T-helper 17 cell (primary cell): ENCODE measurements around the gene CLRN2. TPM values are rescaled to one million over a fixed set of nuclear protein-coding genes. Genes with fewer than 3 reads are reported as not detected.

Experiments used
- ATAC-seq: fragments of 150-1000 bp; cut with Tn5 transposase; 2 replicates; pipeline ENCODE4 v1.10.0; 2021; ENCODE audit warnings: mild to moderate bottlenecking, moderate library complexity
- DNase-seq, 3 donors: peaks; one replicate each; pipeline versions ENCODE4 v3.0.0 to v3.0.0-alpha.2; 2020 to 2021
- H3K9me3 ChIP-seq: one replicate; pipeline ENCODE4 v1.7.0; 2013; ENCODE audit warnings: low read length, mild to moderate bottlenecking; ENCODE audit not compliant: control insufficient read depth, poor library complexity, severe bottlenecking
- H3K27ac Mint-ChIP-seq: one replicate; pipeline ENCODE4 v1.8.0; 2022; ENCODE audit warnings: mild to moderate bottlenecking, moderate library complexity, mixed read lengths
- H3K27me3 Mint-ChIP-seq: one replicate; pipeline ENCODE4 v1.8.0; 2022; ENCODE audit warnings: mixed read lengths
- H3K36me3 Mint-ChIP-seq: one replicate; pipeline ENCODE4 v1.8.0; 2022; ENCODE audit warnings: low read depth, mixed read lengths
- H3K4me1 Mint-ChIP-seq: one replicate; pipeline ENCODE4 v1.8.0; 2022; ENCODE audit warnings: mild to moderate bottlenecking, mixed read lengths
- H3K4me3 Mint-ChIP-seq: one replicate; pipeline ENCODE4 v1.8.0; 2022; ENCODE audit warnings: mild to moderate bottlenecking, moderate library complexity, mixed read lengths
- total RNA-seq, 4 donors: library from RNA in 2 of 4; stranded (reverse) in 2 of 4; gene quantifications; one replicate each; pipeline ENCODE4 v1.2.3 and lab custom pipeline; 2022 to 2026

The CLRN2 gene
- total RNA-seq, 2 donors from 2014 or later, result not detected

- Mint-ChIP-seq H3K27me3 (no peaks in the 10 kb centered on the region), H3K4me3 (no peak overlapping the region), H3K36me3 (no peaks in the 10 kb centered on the region), H3K27ac (peak overlapping the region; percentile 27), H3K4me1 (peaks cover 5% of the 10 kb centered on the region)
- no peak for DNase-seq
- H3K9me3 ChIP-seq, result no peaks in the 10 kb centered on the region
- no peak for ATAC-seq
Observed at GRCh38 chr4:17492058-17492741, 22.8 kb upstream of the CLRN2 start.

DNA sequence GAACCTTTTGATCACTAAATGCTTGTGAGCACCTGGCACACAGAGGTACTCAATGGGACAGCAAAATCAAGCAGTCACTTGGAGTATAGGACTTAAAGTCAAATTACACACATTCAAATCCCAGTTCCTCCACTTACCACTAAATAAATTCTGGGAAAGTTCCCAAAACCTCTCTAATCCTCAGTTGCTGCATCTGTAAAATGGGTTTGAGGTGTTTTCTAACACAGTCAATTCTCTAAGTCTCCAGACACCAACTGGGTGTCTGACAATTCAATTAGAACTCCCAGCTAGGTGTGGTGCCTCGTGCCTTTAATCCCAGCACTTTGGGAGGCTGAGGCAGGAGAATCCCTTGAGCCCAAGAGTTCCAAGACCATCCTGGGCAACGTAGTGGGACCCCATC, 22.1 kb upstream of the CLRN2 start:
- H3K36me3 Mint-ChIP-seq, result no peaks in the 10 kb centered on the region
- ATAC-seq, result no peak
- H3K27ac Mint-ChIP-seq, result no peak overlapping the region
- no peaks in the 10 kb centered on the region for H3K9me3 ChIP-seq
- no peak overlapping the region for H3K4me3 Mint-ChIP-seq
- peaks cover 5% of the 10 kb centered on the region for H3K4me1 Mint-ChIP-seq
- no peaks in the 10 kb centered on the region for H3K27me3 Mint-ChIP-seq
- no peak for DNase-seq

- no peaks in the 10 kb centered on the region for H3K9me3 ChIP-seq
- no peak for ATAC-seq
- Mint-ChIP-seq H3K36me3 (peaks cover 3% of the 10 kb centered on the region), H3K4me3 (no peak overlapping the region), H3K4me1 (peaks cover 7% of the 10 kb centered on the region), H3K27me3 (no peaks in the 10 kb centered on the region), H3K27ac (no peak overlapping the region)
- DNase-seq, result no peak
Observed at GRCh38 chr4:17493619-17494018, 21.3 kb upstream of the CLRN2 start.

DNA sequence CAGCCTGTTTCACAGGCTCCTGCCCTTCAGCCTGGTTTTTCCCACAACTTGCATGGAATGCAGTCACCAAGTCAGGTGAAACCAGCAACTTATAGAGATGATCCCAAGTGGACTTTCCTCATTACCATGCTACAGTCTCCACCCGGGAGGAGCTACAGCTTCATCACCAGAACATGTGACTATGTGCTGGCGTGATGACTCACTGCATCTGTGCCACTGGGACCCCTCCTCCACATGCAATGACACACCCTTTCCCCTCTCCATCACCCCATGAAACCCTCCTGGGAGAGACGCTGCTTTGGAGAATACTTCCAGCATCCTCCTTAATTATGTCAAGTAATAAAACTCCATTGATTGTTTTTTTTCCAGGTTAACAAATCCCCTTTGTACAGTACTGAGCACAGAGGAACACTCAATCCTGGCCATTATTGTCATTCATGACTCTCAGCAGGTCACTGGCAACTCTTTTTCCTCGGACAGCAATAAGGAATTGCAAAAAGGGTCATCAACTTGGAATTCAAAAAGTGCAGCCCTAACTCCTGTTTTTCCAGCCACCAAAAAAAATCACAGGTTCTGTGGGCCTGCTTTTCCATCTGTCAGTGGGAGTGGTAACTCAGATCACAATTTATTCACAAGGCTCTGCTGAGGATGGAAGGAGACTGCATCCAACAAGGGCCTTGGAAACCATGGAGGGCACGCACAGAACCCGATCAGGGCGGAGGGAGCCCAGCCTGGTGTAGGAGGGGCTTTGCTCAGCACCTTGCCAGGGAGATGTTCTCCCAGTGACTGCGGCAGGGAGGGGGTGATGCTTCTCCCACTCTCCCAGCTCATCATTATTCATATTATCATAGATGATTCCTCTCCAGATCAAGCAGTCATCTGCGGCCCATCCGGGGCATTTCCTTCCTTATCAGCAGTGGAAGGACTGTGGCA, 20.4 kb upstream of the CLRN2 start:
- DNase-seq (no peak), ATAC-seq (no peak)
- Mint-ChIP-seq H3K27ac (peak overlapping the region; percentile 41), H3K4me1 (peaks cover 10% of the 10 kb centered on the region), H3K27me3 (no peaks in the 10 kb centered on the region), H3K4me3 (no peak overlapping the region), H3K36me3 (peaks cover 3% of the 10 kb centered on the region)
- no peaks in the 10 kb centered on the region for H3K9me3 ChIP-seq

GRCh38 chr4:17497890-17498523, 17.0 kb upstream of the CLRN2 start:
- H3K27ac Mint-ChIP-seq, result no peak overlapping the region
- peaks cover 8% of the 10 kb centered on the region for H3K4me1 Mint-ChIP-seq
- DNase-seq, result no peak
- no peak overlapping the region for H3K4me3 Mint-ChIP-seq
- no peak for ATAC-seq
- no peaks in the 10 kb centered on the region for H3K27me3 Mint-ChIP-seq
- H3K36me3 Mint-ChIP-seq, result peaks cover 9% of the 10 kb centered on the region
- H3K9me3 ChIP-seq, result no peaks in the 10 kb centered on the region

DNA sequence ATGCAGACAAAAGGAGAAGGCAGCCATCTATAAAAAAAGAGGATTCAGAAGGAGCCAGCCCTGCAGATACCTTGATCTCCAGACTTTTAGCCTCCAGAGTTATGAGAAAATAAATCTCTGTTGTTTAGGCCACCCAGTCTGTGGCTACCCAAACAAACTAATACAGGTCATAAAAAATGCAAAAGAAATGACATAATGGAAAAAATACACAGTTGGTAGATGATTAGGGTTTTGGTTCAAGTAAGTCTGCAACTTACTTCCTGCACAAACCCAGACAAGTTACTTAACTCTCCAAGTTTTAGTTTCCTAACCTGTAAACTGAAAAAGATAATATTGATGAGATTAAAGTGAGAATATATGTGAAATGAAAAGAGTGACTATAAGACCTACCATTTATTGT, 14.4 kb upstream of the CLRN2 start:
- peaks cover 14% of the 10 kb centered on the region for H3K36me3 Mint-ChIP-seq
- no peak overlapping the region for H3K27ac Mint-ChIP-seq
- H3K4me1 Mint-ChIP-seq, result peaks cover 13% of the 10 kb centered on the region
- no peak for ATAC-seq
- H3K9me3 ChIP-seq, result no peaks in the 10 kb centered on the region
- no peak overlapping the region for H3K4me3 Mint-ChIP-seq
- H3K27me3 Mint-ChIP-seq, result no peaks in the 10 kb centered on the region
- no peak for DNase-seq

GRCh38 chr4:17502756-17503155, 12.2 kb upstream of the CLRN2 start:
- peaks cover 14% of the 10 kb centered on the region for H3K4me1 Mint-ChIP-seq
- no peak overlapping the region for H3K27ac Mint-ChIP-seq

DNA sequence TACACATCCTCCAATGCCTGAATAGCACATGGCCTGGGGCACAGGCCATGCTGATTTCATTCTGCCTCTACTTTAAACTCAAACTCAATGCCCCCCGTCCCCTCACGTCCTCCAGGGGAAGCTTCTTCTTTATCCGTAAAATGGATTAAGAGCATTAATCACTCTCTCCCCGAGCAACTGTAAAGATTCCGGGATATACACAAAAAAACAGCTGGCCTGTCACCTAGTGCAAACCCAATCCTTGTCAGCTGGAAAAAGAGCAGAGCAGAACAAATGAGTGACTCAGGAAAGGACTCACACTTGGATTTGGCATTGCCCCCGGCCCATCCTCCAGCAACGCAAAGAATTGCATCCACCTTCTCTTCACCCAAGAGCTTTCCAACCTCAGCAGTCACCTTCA, 10.9 kb upstream of the CLRN2 start:
- Mint-ChIP-seq H3K27me3 (no peaks in the 10 kb centered on the region), H3K4me1 (peaks cover 13% of the 10 kb centered on the region), H3K27ac (peak overlapping the region; percentile 60), H3K36me3 (peaks cover 12% of the 10 kb centered on the region), H3K4me3 (no peak overlapping the region)
- DNase-seq (no peak), ATAC-seq (no peak)
- H3K9me3 ChIP-seq, result no peaks in the 10 kb centered on the region

More at GRCh38 chr4:17502756-17503155, 12.2 kb upstream of the CLRN2 start:
- Mint-ChIP-seq H3K27me3 (no peaks in the 10 kb centered on the region), H3K4me3 (no peak overlapping the region), H3K36me3 (peaks cover 14% of the 10 kb centered on the region)
- DNase-seq, result no peak
- ATAC-seq, result no peak
- H3K9me3 ChIP-seq, result no peaks in the 10 kb centered on the region

DNA sequence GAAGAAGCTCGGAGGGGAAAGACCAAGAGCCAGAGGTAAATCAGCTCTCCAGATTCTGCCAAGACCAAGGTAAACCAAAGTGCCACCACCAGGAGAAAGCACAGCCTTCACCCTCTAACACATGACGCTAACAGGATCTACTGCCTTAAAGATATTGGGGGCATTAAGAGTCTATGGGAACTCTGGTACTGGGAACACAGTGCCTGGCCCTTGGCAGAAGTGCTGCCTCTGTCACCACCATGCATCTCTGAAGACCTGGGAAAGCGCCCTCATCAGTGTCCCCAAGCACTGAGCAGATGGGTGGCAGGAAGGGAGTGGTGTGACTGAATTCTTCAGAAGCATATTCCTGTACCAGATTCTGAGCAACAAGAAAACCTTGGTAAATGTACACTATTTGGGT, 4.4 kb upstream of the CLRN2 start:
- H3K36me3 Mint-ChIP-seq, result peaks cover 2% of the 10 kb centered on the region
- peak overlapping the region; percentile 49 for H3K27ac Mint-ChIP-seq
- no peaks in the 10 kb centered on the region for H3K27me3 Mint-ChIP-seq
- ATAC-seq (no peak), DNase-seq (no peak)
- H3K4me1 Mint-ChIP-seq, result peaks cover 17% of the 10 kb centered on the region
- H3K9me3 ChIP-seq, result no peaks in the 10 kb centered on the region
- H3K4me3 Mint-ChIP-seq, result peak overlapping the region; percentile 45

DNA sequence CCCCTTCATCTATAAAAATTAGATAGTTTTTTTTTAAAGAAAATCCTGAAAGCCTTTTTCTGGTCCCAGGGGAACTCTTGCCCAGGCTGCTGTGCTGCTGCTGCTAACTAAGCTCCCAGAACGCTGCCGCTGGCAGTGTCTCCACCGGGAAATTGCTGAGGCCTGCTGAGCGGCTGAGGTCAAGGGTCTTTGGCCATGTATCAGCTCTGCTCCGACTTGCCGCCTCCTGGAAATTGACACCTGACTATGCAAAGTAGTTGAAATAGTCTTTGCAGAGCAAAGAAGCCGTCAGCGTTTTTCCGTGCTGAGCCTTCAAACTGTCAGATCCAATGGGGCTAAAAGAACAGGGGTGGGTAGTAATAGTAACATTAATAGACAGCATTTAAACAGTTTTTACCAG, 3.9 kb upstream of the CLRN2 start:
- H3K4me3 Mint-ChIP-seq, result peak overlapping the region; percentile 97
- peaks cover 2% of the 10 kb centered on the region for H3K36me3 Mint-ChIP-seq
- ATAC-seq, result no peak
- H3K9me3 ChIP-seq, result no peaks in the 10 kb centered on the region
- no peak for DNase-seq
- no peaks in the 10 kb centered on the region for H3K27me3 Mint-ChIP-seq
- H3K4me1 Mint-ChIP-seq, result peaks cover 17% of the 10 kb centered on the region
- H3K27ac Mint-ChIP-seq, result peak overlapping the region; percentile 83

- H3K9me3 ChIP-seq, result no peaks in the 10 kb centered on the region
- Mint-ChIP-seq H3K27ac (peak overlapping the region; percentile 83), H3K36me3 (peaks cover 2% of the 10 kb centered on the region), H3K4me3 (peak overlapping the region; percentile 97), H3K27me3 (no peaks in the 10 kb centered on the region), H3K4me1 (peaks cover 17% of the 10 kb centered on the region)
- ATAC-seq (peak; percentile 65), DNase-seq (peak in 2 of 3 donors; percentile 10 to 18)
Observed at GRCh38 chr4:17511509-17511949, 3.4 kb upstream of the CLRN2 start.

DNA sequence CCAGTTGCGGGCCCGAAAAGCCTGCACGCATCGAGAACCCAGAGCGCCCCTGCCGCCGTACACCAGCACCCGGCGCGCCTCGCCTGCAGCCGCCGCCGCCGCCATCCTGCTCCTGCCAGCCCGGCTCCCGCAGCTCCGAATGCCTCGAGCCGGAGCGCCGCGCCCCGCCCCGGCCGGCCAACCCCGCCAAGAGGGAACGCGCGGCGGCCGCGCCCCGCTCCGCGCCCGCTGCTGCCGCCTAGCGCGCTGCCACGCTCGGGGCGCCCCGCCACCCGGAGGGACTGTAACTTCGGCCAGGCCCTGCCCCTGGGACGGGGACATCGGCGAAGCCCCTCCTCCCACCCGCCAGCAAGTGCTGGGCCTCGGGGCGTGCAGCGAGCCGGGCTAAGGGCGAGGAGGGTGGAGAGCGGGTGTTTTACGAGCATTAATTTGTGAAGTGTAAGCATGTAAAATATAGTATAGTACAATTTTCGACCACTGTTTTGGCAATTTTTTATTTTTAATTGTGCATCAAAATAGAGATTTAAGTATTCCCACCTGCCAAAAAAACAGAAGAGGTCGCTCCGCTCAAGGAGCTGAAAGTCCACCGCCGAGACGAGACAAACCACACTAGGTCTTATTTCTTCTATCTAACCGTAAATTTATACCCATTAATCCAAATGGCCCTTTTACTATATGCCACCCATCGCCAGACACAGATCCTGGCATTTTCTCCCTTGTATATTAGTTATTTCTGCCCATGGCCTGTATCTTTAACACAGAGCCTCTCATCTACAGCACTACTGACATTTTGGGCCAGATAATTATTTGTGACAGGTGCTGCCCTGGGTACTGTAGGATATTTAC, 2.8 kb upstream of the CLRN2 start, which contains the start of gene QDPR:
Gene QDPR, minus strand, starts transcription at position 141 of the 846 bp plus-strand sequence. Its CDS starts 36 bp downstream, at position 105.
- peaks cover 6% of the 10 kb centered on the region for H3K27me3 Mint-ChIP-seq
- peak within 1 kb of the TSS; percentile 97 for H3K4me3 Mint-ChIP-seq
- H3K9me3 ChIP-seq, result no peaks in the 10 kb centered on the region
- peak within 1 kb of the TSS; percentile 89 for H3K27ac Mint-ChIP-seq
- DNase-seq (peak; percentile 59 to 66 (median 64)), ATAC-seq (peak; percentile 94)
- H3K36me3 Mint-ChIP-seq, result peaks cover 2% of the 10 kb centered on the region
- peaks cover 17% of the 10 kb centered on the region for H3K4me1 Mint-ChIP-seq
